GM12878 (cell line): ENCODE measurements around the gene ELFN2. TPM values are rescaled to one million over a fixed set of nuclear protein-coding genes. Genes with fewer than 3 reads are reported as not detected.
A peak's percentile ranks its signal among the peaks of the same experiment; 100 is the strongest.

Experiments
- ATAC-seq: fragments of 200-7000 bp; cut with Tn5 transposase; 3 replicates; pipeline ENCODE4 v1.9.1; 2020; ENCODE audit warnings: mild to moderate bottlenecking, moderate library complexity
- BruUV-seq: library from RNA; stranded (reverse); fragments of 400-500 nt; replicated peaks from 2 replicates; lab custom pipeline; 2021; lab: Mats Ljungman, UMichigan
- CTCF ChIA-PET: fragments of 300-600 bp; sonication (Branson Sonifier 250); formaldehyde crosslinking; extraction: SDS; loops from one replicate; lab custom pipeline; 2021; ENCODE audit warnings: inconsistent platforms; lab: Yijun Ruan, JAX
- POLR2A ChIA-PET: fragments of 350-600 bp; formaldehyde crosslinking; extraction: SDS; loops from one replicate; lab custom pipeline; 2021; ENCODE audit warnings: inconsistent platforms; lab: Charles Lee
- RAD21 ChIA-PET: fragments of 300-600 bp; sonication (Branson Sonifier 250); formaldehyde crosslinking; loops from one replicate; lab custom pipeline; 2023; ENCODE audit warnings: antibody characterized with exemption; ENCODE audit not compliant: unreplicated experiment; lab: Charles Lee
- SMC1A ChIA-PET: fragments of 300-600 bp; sonication (Branson Sonifier 250); formaldehyde crosslinking; loops from one replicate; lab custom pipeline; 2023; ENCODE audit not compliant: unreplicated experiment, uncharacterized antibody; lab: Charles Lee
- DNase-seq: peaks from one replicate; pipeline ENCODE4 v3.0.0-alpha.2; 2011; ENCODE audit warnings: low read depth, low spot score
- FAIRE-seq: peaks from 3 replicates; lab custom pipeline; 2011; peaks lifted over from hg19 to GRCh38; lab: Jason Lieb, UNC
- H2AFZ ChIP-seq: 2 replicates; pipeline ENCODE4 v1.6.0; 2011; ENCODE audit warnings: low read depth, low read length, control low read depth; ENCODE audit not compliant: control insufficient read depth
- H3K27ac ChIP-seq: 2 replicates; pipeline ENCODE4 v1.5.1; 2011; ENCODE audit warnings: control low read depth; ENCODE audit not compliant: control insufficient read depth, insufficient read depth
- H3K27me3 ChIP-seq, 2 experiments: replicated peaks in 1 of 2; 2 replicates each; pipeline versions ENCODE4 v1.6.0 to v1.6.1; 2011; ENCODE audit warnings: low read length in 1 of 2; ENCODE audit not compliant: control insufficient read depth in 2 of 2, insufficient read depth in 2 of 2
- H3K36me3 ChIP-seq, 2 experiments: 2 replicates each; pipeline ENCODE4 v1.5.1; 2011; ENCODE audit warnings: low read length in 1 of 2; ENCODE audit not compliant: control insufficient read depth in 2 of 2, insufficient read depth in 2 of 2
- H3K4me1 ChIP-seq: 2 replicates; pipeline ENCODE4 v1.6.1; 2011; ENCODE audit warnings: mild to moderate bottlenecking, low read length, moderate library complexity, mixed read lengths; ENCODE audit not compliant: control insufficient read depth, insufficient read depth
- H3K4me2 ChIP-seq: 2 replicates; pipeline ENCODE4 v1.6.0; 2011; ENCODE audit warnings: control low read depth; ENCODE audit not compliant: control insufficient read depth, insufficient read depth
- H3K4me3 ChIP-seq: fragments of 200-600 bp; sonication (generic); 2 replicates; pipeline ENCODE4 v1.5.1; 2016
- H3K79me2 ChIP-seq: 2 replicates; pipeline ENCODE4 v1.6.0; 2011; ENCODE audit warnings: low read length; ENCODE audit not compliant: control insufficient read depth, insufficient read depth
- H3K9ac ChIP-seq: 2 replicates; pipeline ENCODE4 v1.8.0; 2011; ENCODE audit warnings: low read length, control low read depth, mixed read lengths; ENCODE audit not compliant: control insufficient read depth, insufficient read depth
- H3K9me3 ChIP-seq: replicated peaks from 3 replicates; pipeline ENCODE4 v1.5.1; 2011; ENCODE audit warnings: mild to moderate bottlenecking, low read length; ENCODE audit not compliant: control insufficient read depth, insufficient read depth
- H4K20me1 ChIP-seq: 2 replicates; pipeline ENCODE4 v1.6.0; 2011; ENCODE audit not compliant: control insufficient read depth, insufficient read depth
- GATAD2B ChIP-seq: fragments of 450-650 bp; conservative IDR thresholded peaks from 2 replicates; pipeline ENCODE4 v1.6.1; 2017; ENCODE audit warnings: low read depth, mild to moderate bottlenecking, moderate library complexity
- POU2F2 ChIP-seq: IDR thresholded peaks from 3 replicates; pipeline ENCODE4 v1.6.1; 2011; ENCODE audit warnings: low read depth, mild to moderate bottlenecking, low read length, borderline replicate concordance
- SUZ12 ChIP-seq: fragments of 200-600 bp; sonication (generic); IDR thresholded peaks from one replicate; pipeline ENCODE4 v1.6.1; 2018; ENCODE audit warnings: antibody characterized with exemption, mild to moderate bottlenecking; ENCODE audit not compliant: unreplicated experiment
- ZNF592 ChIP-seq: fragments of 450-650 bp; IDR thresholded peaks from 2 replicates; pipeline ENCODE4 v1.6.1; 2017; ENCODE audit warnings: mild to moderate bottlenecking, moderate library complexity
- WGBS: methylation state at CpG from one replicate; pipeline ENCODE4 v1.1.6; 2016; ENCODE audit warnings: low lambda C conversion rate; ENCODE audit not compliant: insufficient replicate concordance, insufficient coverage; ENCODE audit errors: missing lambda C conversion rate; 5-methylcytosine and 5-hydroxymethylcytosine counted together
- in situ Hi-C: fragments of 300-500 bp; cut with MboI; formaldehyde crosslinking; loops from 9 replicates; pipeline ENCODE4 v1.14.3; 2018; ENCODE audit warnings: mixed read lengths
- intact Hi-C: fragments of 100-400 bp; cut with micrococcal nuclease; formaldehyde crosslinking; loops from one replicate; pipeline ENCODE4 v1.14.2; 2022; ENCODE audit not compliant: unreplicated experiment
- polyA plus RNA-seq, 11 experiments: library from polyadenylated mRNA; depleted of rRNA in 4 of 11; unstranded in 6 of 11; stranded (reverse) in 5 of 11; fragments of >200 nt; fragmentation: Nextera tagmentation in 4 of 11; fragmentation: Illumina TruSeq in 1 of 11; extraction: Ambion mirVana in 4 of 11; extraction: Trizol in 1 of 11; gene quantifications; 1 replicate in 1 of 11; 2 replicates in 10 of 11; pipeline versions ENCODE4 v1.2.1 to v1.2.3, GENCODE V29; 2011 to 2016; ENCODE audit warnings: inconsistent platforms in 2 of 11, missing spikeins in 2 of 11, low read depth in 1 of 11
- total RNA-seq, 4 experiments: library from RNA; depleted of rRNA in 3 of 4; stranded (reverse); fragments of >200 nt in 3 of 4; fragmentation: Illumina TruSeq in 1 of 4; extraction: Trizol in 1 of 4; gene quantifications; 2 replicates each; pipeline versions ENCODE4 v1.2.1 to v1.2.3, GENCODE V29; 2013 to 2021

ELFN2 gene
- total and polyA plus RNA-seq, 10 of the 15 experiments (the other 5 are each of a cell fraction or from before 2014, with no cell fraction given), result 0.03 to 0.05 TPM; not detected in 8

- ChIA-PET RAD21 (interaction anchor here (0.9 to 2.1 kb wide), 4 partner anchors 16 to 258 kb away, joined by 3 to 6 read pairs (median 5); no protein-coding TSS in a partner anchor), POLR2A (no interaction called here), SMC1A (interaction anchor here (0.7 to 2.1 kb wide), 5 partner anchors 8 to 232 kb away, joined by 4 to 6 read pairs (median 4); no protein-coding TSS in a partner anchor), CTCF (interaction anchor here (0.9 to 4.5 kb wide), 6 partner anchors 17 to 233 kb away, joined by 3 to 23 read pairs (median 4); no protein-coding TSS in a partner anchor)
- no peak overlapping the region for H3K27ac ChIP-seq
- H3K4me2 ChIP-seq, result no peak overlapping the region
- in situ Hi-C loops, result no loop called here
- TF ChIP-seq SUZ12, result peak; percentile 67
- no peak for TF ChIP-seq ZNF592
- TF ChIP-seq POU2F2, result no peak
- TF ChIP-seq GATAD2B, result no peak
- ATAC-seq (no peak), FAIRE-seq (no peak), DNase-seq (no peak)
- H3K9ac ChIP-seq, result no peak overlapping the region
- no peaks in the 10 kb centered on the region; the same call in 1 of the 2 replicates for H4K20me1 ChIP-seq
- H3K27me3 ChIP-seq, result peaks cover 6 to 10% of the 10 kb centered on the region in 2 experiments
- no peak overlapping the region for H2AFZ ChIP-seq
- no TSS peak for BruUV-seq
- no peaks in the 10 kb centered on the region for H3K9me3 ChIP-seq
- WGBS, result 13% methylated on average over 42 of the region's 42 CpGs
- intact Hi-C loops, result no loop called here
- no peak overlapping the region for H3K4me3 ChIP-seq
- H3K79me2 ChIP-seq, result no peaks in the 10 kb centered on the region
- peaks cover 12% of the 10 kb centered on the region for H3K4me1 ChIP-seq
- no peaks in the 10 kb centered on the region for H3K36me3 ChIP-seq
Measured at GRCh38 chr22:37334461-37334858, 92.8 kb downstream of the ELFN2 start.
